Sigmoid colon (tissue), 7 donors: ENCODE measurements around the gene NFE2L1. TPM values are rescaled to one million over a fixed set of nuclear protein-coding genes. Genes with fewer than 3 reads are reported as not detected.
A peak's percentile ranks its signal among the peaks of the same experiment; 100 is the strongest.

Source experiments
- DNase-seq: peaks from one replicate; pipeline ENCODE4 v3.0.0-alpha.2; 2019
- H3K27ac ChIP-seq, 4 donors: fragments of 200-600 bp; sonication (generic); one replicate each; pipeline ENCODE4 v1.5.1; 2016 to 2019; ENCODE audit warnings: mild to moderate bottlenecking in 1 of 4
- H3K27me3 ChIP-seq, 3 donors: fragments of 200-600 bp; sonication (generic); one replicate each; pipeline ENCODE4 v1.5.1; 2019; ENCODE audit warnings: mild to moderate bottlenecking in 1 of 3
- H3K36me3 ChIP-seq, 4 donors: fragments of 200-600 bp; sonication (generic); one replicate each; pipeline ENCODE4 v1.5.1; 2016 to 2019
- H3K4me1 ChIP-seq, 4 donors: fragments of 200-600 bp; sonication (generic); one replicate each; pipeline ENCODE4 v1.5.1; 2017 to 2019
- H3K4me3 ChIP-seq, 4 donors: fragments of 200-600 bp; sonication (generic); one replicate each; pipeline ENCODE4 v1.5.1; 2017 to 2019; ENCODE audit warnings: mild to moderate bottlenecking in 2 of 4, moderate library complexity in 1 of 4
- H3K9me3 ChIP-seq, 4 donors: fragments of 200-600 bp in 3 of 4; sonication (generic) in 3 of 4; one replicate each; pipeline versions ENCODE4 v1.5.1 to v1.6.1; 2013 to 2019
- EP300 ChIP-seq, 4 donors: sonication (generic); formaldehyde crosslinking; IDR thresholded peaks; one replicate each; pipeline ENCODE4 v1.6.1; 2017; ENCODE audit warnings: antibody characterized with exemption in 4 of 4
- POLR2A ChIP-seq, 2 donors: fragments of 450-650 bp; IDR thresholded peaks; one replicate each; pipeline ENCODE4 v1.6.1; 2016; ENCODE audit warnings: antibody characterized with exemption in 2 of 2, mild to moderate bottlenecking in 2 of 2, moderate library complexity in 2 of 2
- POLR2AphosphoS5 ChIP-seq, 4 donors: sonication (generic); formaldehyde crosslinking; IDR thresholded peaks; one replicate each; pipeline ENCODE4 v1.6.1; 2017; ENCODE audit warnings: antibody characterized with exemption in 4 of 4
- WGBS, 2 donors: extraction: QIAGEN DNeasy Blood & Tissue Kit; methylation state at CpG; one replicate each; pipeline ENCODE4 v1.1.7; 2013; 5-methylcytosine and 5-hydroxymethylcytosine counted together
- intact Hi-C: fragments of 100-400 bp; cut with DNase I; formaldehyde crosslinking; loops from one replicate; pipeline ENCODE4 v1.15.1; 2023
- polyA plus RNA-seq, 3 donors: library from polyadenylated mRNA; stranded (reverse); fragments of 200-250 nt; gene quantifications; one replicate each; pipeline ENCODE4 v1.2.3, GENCODE V29; 2013
- total RNA-seq, 4 donors: library from RNA; depleted of rRNA; stranded (reverse); fragments of >200 nt; gene quantifications; one replicate each; pipeline ENCODE4 v1.1.0, GENCODE V29; 2016
- TF ChIP-seq, protein P1 (sequence below), 4 experiments: fragments of 450-650 bp in 3 of 4; fragments of 200-600 bp in 1 of 4; IDR thresholded peaks; one replicate each; pipeline ENCODE4 v1.5.1; 2016 to 2019; ENCODE audit warnings: antibody characterized with exemption in 4 of 4, mild to moderate bottlenecking in 3 of 4, moderate library complexity in 2 of 4
- donor health status: healthy with polysubstance abuse.
- donor health status: Bipolar disorder and iron deficiency.
- donor health status: healthy.

Gene NFE2L1
- total and polyA plus RNA-seq, 7 donors = 44.4 to 174 (median 134) TPM

DNA sequence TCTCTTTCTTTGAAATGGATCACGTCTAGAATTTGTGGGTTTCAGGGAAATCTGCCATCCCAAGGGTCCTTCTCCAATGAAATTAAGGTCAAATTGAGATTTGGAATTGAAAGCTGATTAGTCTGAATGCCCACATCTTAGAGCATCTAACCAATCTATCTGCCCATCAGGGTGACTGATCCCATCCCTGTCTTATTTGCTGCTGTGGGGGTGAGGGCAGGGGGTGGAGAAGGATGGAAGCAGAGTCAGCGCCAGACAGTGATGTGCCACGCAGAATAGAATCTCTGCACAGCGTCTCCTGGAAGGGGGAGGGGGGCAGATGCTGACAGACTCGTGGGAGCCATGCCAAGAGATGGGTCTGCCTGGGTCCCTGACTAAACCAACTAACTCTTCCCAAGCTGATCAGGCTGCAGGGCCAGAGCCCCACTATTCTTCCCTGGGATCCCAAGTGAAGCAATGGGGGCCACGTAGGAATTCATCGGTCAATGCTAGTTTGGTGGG lies 45.2 kb upstream of the NFE2L1 start:
- no peak overlapping the region for H3K4me3 ChIP-seq
- no peaks in the 10 kb centered on the region for H3K36me3 ChIP-seq
- no peak for DNase-seq
- H3K27ac ChIP-seq = peak overlapping the region; percentile 32 to 64 (median 55)
- no peaks in the 10 kb centered on the region for H3K9me3 ChIP-seq
- TF ChIP-seq POLR2A (IDR thresholded peaks at IDR 0.05) (no peak), POLR2AphosphoS5 (IDR thresholded peaks at IDR 0.05) (no peak), EP300 (IDR thresholded peaks at IDR 0.05) (no peak)
- TF ChIP-seq, protein P1, sequence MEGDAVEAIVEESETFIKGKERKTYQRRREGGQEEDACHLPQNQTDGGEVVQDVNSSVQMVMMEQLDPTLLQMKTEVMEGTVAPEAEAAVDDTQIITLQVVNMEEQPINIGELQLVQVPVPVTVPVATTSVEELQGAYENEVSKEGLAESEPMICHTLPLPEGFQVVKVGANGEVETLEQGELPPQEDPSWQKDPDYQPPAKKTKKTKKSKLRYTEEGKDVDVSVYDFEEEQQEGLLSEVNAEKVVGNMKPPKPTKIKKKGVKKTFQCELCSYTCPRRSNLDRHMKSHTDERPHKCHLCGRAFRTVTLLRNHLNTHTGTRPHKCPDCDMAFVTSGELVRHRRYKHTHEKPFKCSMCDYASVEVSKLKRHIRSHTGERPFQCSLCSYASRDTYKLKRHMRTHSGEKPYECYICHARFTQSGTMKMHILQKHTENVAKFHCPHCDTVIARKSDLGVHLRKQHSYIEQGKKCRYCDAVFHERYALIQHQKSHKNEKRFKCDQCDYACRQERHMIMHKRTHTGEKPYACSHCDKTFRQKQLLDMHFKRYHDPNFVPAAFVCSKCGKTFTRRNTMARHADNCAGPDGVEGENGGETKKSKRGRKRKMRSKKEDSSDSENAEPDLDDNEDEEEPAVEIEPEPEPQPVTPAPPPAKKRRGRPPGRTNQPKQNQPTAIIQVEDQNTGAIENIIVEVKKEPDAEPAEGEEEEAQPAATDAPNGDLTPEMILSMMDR (IDR thresholded peaks at IDR 0.05) = no peak
- peaks cover 0 to 22% (median 13%) of the 10 kb centered on the region in 4 donors for H3K4me1 ChIP-seq
- intact Hi-C loops = no loop called here
- peaks cover 0 to 8% (median 0%) of the 10 kb centered on the region in 3 donors for H3K27me3 ChIP-seq
- WGBS, 2 donors = 79 to 84% methylated on average over 7 of the region's 7 CpGs

DNA sequence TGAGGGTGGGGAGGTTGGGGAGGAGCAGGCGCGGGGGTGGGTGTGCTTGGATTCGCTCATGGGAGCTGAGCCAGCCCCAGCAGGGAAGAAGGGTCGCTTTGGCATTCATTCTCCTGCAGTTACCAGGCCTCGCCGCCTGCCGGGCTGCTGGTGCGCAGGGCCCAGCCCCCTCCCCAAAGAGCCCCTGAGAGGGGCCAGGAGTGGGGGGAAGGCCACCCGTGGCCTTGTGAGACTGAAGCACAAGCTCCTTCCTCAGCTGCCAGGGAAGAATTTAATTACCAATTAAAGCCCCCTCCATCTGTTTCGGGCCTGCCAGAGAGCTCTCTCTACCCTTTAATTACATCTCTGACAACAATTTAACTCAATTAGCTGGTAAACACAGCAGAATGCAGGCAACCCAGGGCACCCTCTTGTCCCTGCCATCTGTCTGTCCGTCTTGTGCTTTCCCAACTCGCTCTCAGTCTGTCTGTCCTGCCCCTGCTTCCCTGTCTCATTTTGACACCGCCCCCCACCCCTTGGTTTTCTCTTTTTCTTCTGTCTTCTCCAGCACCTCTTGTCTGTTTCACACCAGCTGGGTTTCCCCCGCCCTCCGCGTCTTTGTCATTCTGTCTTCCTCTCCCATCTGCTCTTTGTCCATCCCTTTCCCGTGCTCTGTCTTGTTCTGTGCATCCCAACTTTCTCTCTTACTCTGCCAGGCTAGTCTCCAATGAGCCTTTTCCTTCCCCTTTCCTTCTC lies 44.6 kb upstream of the NFE2L1 start:
- H3K4me1 ChIP-seq = peaks cover 0 to 22% (median 13%) of the 10 kb centered on the region in 4 donors
- no peak for DNase-seq
- H3K9me3 ChIP-seq = no peaks in the 10 kb centered on the region
- H3K4me3 ChIP-seq = no peak overlapping the region
- TF ChIP-seq POLR2AphosphoS5 (IDR thresholded peaks at IDR 0.05) (no peak), POLR2A (IDR thresholded peaks at IDR 0.05) (no peak), EP300 (IDR thresholded peaks at IDR 0.05) (no peak)
- TF ChIP-seq, protein P1 (IDR thresholded peaks at IDR 0.05) = no peak
- WGBS, 2 donors = 81 to 93% methylated on average over 17 of the region's 17 CpGs
- H3K36me3 ChIP-seq = no peaks in the 10 kb centered on the region
- intact Hi-C loops = no loop called here
- peak overlapping the region in 3 of 4 donors; percentile 53 to 64 (median 57) for H3K27ac ChIP-seq
- peaks cover 0 to 10% (median 0%) of the 10 kb centered on the region in 3 donors for H3K27me3 ChIP-seq

DNA sequence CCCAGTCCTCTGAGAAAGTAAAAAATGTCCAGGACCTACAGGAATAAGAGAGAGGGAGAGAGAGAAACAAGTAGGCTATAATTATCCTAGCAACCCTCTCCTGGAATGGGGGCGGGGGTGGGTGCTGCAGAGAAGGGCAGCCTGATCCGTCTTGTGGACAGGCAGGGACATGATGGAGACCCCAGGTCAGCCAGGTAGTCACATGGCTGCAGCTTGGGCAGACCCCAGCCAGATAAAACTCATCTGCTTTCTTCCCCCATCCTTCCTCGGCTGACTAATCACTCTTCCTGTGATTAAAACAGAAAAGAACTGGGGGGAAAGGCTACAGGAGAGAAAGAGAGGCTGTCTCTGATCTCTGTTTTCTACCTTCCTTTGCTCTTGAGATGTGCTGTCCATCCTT lies 43.2 kb upstream of the NFE2L1 start:
- Histone ChIP-seq H3K9me3 (no peaks in the 10 kb centered on the region), H3K4me3 (no peak overlapping the region), H3K36me3 (no peaks in the 10 kb centered on the region), H3K27ac (no peak overlapping the region), H3K4me1 (peaks cover 0 to 22% (median 13%) of the 10 kb centered on the region in 4 donors), H3K27me3 (peaks cover 0 to 23% (median 0%) of the 10 kb centered on the region in 3 donors)
- WGBS, 2 donors = 71 to 80% methylated on average over 3 of the region's 3 CpGs
- TF ChIP-seq EP300 (IDR thresholded peaks at IDR 0.05) (no peak), POLR2A (IDR thresholded peaks at IDR 0.05) (no peak), POLR2AphosphoS5 (IDR thresholded peaks at IDR 0.05) (no peak)
- TF ChIP-seq, protein P1 (IDR thresholded peaks at IDR 0.05) = no peak
- intact Hi-C loops = no loop called here
- no peak for DNase-seq

DNA sequence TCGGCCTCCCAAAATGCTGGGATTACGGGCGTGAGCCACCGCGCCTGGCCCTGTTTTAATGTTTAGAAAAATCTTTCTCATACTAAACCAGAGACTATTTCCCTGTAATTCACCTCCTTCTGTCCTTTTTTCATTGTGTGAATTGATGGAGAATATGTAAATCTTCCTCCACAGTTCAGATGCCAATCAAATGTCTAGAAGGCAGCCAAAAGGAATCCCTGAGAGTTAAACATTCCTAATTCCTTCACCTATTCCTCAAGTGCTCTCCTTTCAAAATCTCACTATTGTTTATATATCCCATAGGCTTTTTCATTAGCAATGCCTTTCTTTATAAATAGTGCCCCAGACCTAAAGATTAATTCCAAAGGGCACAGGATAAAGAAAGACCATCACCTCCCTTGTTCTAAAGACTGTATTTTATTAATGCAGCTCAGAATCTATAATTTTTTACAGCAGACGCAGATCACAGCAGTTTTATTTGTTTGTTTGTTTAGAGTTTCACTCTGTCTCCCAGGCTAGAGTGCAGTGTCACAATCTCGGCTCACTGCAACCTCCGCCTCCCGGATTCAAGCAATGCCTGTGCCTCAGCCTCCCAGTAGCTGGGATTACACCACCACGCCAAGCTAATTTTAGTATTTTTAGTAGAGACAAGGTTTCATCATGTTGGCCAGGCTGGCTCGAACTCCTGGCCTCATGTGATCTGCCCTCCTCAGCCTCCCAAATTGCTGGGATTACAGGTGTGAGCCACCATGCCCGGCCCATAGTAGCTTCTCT lies 41.0 kb upstream of the NFE2L1 start:
- peaks cover 0 to 24% (median 17%) of the 10 kb centered on the region in 4 donors for H3K4me1 ChIP-seq
- no peaks in the 10 kb centered on the region for H3K36me3 ChIP-seq
- peaks cover 3 to 44% (median 12%) of the 10 kb centered on the region in 3 donors for H3K27me3 ChIP-seq
- no peak for TF ChIP-seq POLR2AphosphoS5 (IDR thresholded peaks at IDR 0.05)
- no peak for TF ChIP-seq POLR2A (IDR thresholded peaks at IDR 0.05)
- TF ChIP-seq, protein P1 (IDR thresholded peaks at IDR 0.05) = no peak
- no peak for TF ChIP-seq EP300 (IDR thresholded peaks at IDR 0.05)
- DNase-seq = no peak
- intact Hi-C loops = no loop called here
- no peak overlapping the region for H3K4me3 ChIP-seq
- H3K9me3 ChIP-seq = no peaks in the 10 kb centered on the region
- H3K27ac ChIP-seq = no peak overlapping the region
- WGBS, 2 donors = 83 to 88% methylated on average over 12 of the region's 12 CpGs
